Astrocyte of the spinal cord (primary cell): ENCODE measurements around the gene FOXN3.
A peak's percentile ranks its signal among the peaks of the same experiment; 100 is the strongest.

Experiments
- DNase-seq: peaks from one replicate; pipeline ENCODE4 v3.0.0; 2011; ENCODE audit warnings: low read depth, low spot score
- H3K4me3 ChIP-seq: 2 replicates; pipeline ENCODE4 v1.5.1; 2011; ENCODE audit warnings: low read depth, mild to moderate bottlenecking, low read length, moderate library complexity
- in situ Hi-C: cut with HindIII; loops from 2 replicates; pipeline ENCODE4 v1.10.0; 2017; ENCODE audit warnings: low sequenced_read_pairs
- TF ChIP-seq, protein P1 (sequence below): IDR thresholded peaks from 2 replicates; pipeline ENCODE4 v1.5.1; 2012; ENCODE audit warnings: low read depth, mild to moderate bottlenecking, low read length, inconsistent platforms

The FOXN3 gene

GRCh38 chr14:89197623-89198022 is 219.4 kb downstream of the FOXN3 start:
- in situ Hi-C loops, result no loop called here
- DNase-seq, result no peak
- TF ChIP-seq, protein P1, sequence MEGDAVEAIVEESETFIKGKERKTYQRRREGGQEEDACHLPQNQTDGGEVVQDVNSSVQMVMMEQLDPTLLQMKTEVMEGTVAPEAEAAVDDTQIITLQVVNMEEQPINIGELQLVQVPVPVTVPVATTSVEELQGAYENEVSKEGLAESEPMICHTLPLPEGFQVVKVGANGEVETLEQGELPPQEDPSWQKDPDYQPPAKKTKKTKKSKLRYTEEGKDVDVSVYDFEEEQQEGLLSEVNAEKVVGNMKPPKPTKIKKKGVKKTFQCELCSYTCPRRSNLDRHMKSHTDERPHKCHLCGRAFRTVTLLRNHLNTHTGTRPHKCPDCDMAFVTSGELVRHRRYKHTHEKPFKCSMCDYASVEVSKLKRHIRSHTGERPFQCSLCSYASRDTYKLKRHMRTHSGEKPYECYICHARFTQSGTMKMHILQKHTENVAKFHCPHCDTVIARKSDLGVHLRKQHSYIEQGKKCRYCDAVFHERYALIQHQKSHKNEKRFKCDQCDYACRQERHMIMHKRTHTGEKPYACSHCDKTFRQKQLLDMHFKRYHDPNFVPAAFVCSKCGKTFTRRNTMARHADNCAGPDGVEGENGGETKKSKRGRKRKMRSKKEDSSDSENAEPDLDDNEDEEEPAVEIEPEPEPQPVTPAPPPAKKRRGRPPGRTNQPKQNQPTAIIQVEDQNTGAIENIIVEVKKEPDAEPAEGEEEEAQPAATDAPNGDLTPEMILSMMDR, result no peak
- H3K4me3 ChIP-seq, result no peak overlapping the region

DNA sequence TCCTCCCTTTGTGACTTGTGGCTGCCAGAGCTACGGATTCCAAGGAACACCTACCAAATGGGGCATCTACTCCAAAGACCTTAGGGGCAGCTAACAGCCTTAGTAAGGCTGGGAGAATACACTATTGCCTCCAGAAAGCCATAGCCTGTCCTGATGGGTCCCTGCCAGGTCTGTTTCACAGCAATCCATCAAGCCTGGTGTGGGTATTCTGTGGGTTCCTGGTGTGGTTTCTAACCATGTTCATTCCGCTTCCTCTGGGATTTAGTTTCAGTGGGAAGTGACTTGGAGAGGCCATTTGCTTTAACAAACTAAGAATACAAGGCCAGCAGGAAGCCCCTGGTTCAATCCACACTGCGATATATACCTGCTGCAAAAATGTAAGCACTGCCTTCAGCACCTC is 220.5 kb downstream of the FOXN3 start:
- in situ Hi-C loops, result no loop called here
- no peak overlapping the region for H3K4me3 ChIP-seq
- TF ChIP-seq, protein P1, result no peak
- DNase-seq, result peak; percentile 62

- no peak overlapping the region for H3K4me3 ChIP-seq
- in situ Hi-C loops, result no loop called here
- TF ChIP-seq, protein P1, result no peak
- no peak for DNase-seq
These were observed 222.7 kb downstream of the FOXN3 start for GRCh38 chr14:89194376-89194775.

GRCh38 chr14:89190765-89191513 is 226.1 kb downstream of the FOXN3 start:
- TF ChIP-seq, protein P1, result no peak
- in situ Hi-C loops, result no loop called here
- no peak overlapping the region for H3K4me3 ChIP-seq
- DNase-seq, result no peak

- no peak overlapping the region for H3K4me3 ChIP-seq
- in situ Hi-C loops, result no loop called here
- TF ChIP-seq, protein P1, result no peak
- DNase-seq, result no peak
These were observed 228.5 kb downstream of the FOXN3 start for GRCh38 chr14:89188492-89188891.

- no peak for DNase-seq
- no peak overlapping the region for H3K4me3 ChIP-seq
These were observed 229.5 kb downstream of the FOXN3 start for GRCh38 chr14:89187501-89187900.

More at GRCh38 chr14:89187501-89187900, 229.5 kb downstream of the FOXN3 start:
- in situ Hi-C loops, result no loop called here
- TF ChIP-seq, protein P1, result no peak
